B cell (primary cell): ENCODE data around the gene PKP1. TPM values are rescaled to one million over a fixed set of nuclear protein-coding genes. Genes with fewer than 3 reads are reported as not detected.

Source experiments
- ATAC-seq: fragments of 200-7000 bp; cut with Tn5 transposase; one replicate; pipeline ENCODE4 v1.10.0; 2021; ENCODE audit warnings: low read depth, mild to moderate bottlenecking, moderate number of reproducible peaks, moderate library complexity
- CTCF ChIA-PET: fragments of 350-600 bp; sonication (Branson Sonifier 250); formaldehyde crosslinking; loops from one replicate; lab custom pipeline; 2021; ENCODE audit warnings: antibody characterized with exemption, inconsistent platforms; lab: Charles Lee
- POLR2A ChIA-PET: fragments of 350-600 bp; sonication (Branson Sonifier 250); formaldehyde crosslinking; loops from one replicate; lab custom pipeline; 2021; ENCODE audit warnings: antibody characterized with exemption; lab: Charles Lee
- DNase-seq: peaks from one replicate; pipeline ENCODE4 v3.0.0; 2013
- H2AFZ ChIP-seq: 2 replicates; pipeline ENCODE4 v1.6.1; 2012; ENCODE audit warnings: mild to moderate bottlenecking, low read depth, low read length; ENCODE audit not compliant: insufficient read depth, poor library complexity, severe bottlenecking
- H3K27ac ChIP-seq, 2 donors: 1 replicate in 1 of 2; 2 replicates in 1 of 2; pipeline ENCODE4 v1.5.1; 2012 to 2013; ENCODE audit warnings: low read length in 2 of 2, mild to moderate bottlenecking in 2 of 2, moderate library complexity in 1 of 2
- H3K27me3 ChIP-seq, 4 experiments: fragments of 200-600 bp in 1 of 4; sonication (generic) in 1 of 4; replicated peaks in 1 of 4; 1 replicate in 2 of 4; 2 replicates in 2 of 4; pipeline versions ENCODE4 v1.6.1 to v1.7.0; 2013 to 2016; ENCODE audit warnings: low read length in 3 of 4, mild to moderate bottlenecking in 2 of 4, mixed read lengths in 1 of 4, moderate library complexity in 1 of 4; ENCODE audit not compliant: insufficient read depth in 4 of 4, control insufficient read depth in 3 of 4; ENCODE audit errors: control extremely low read depth in 1 of 4
- H3K36me3 ChIP-seq, 2 experiments: replicated peaks in 1 of 2; 1 replicate in 1 of 2; 2 replicates in 1 of 2; pipeline versions ENCODE4 v1.6.1 to v1.7.1; 2013; ENCODE audit warnings: low read length in 1 of 2; ENCODE audit not compliant: insufficient read depth in 2 of 2, control insufficient read depth in 1 of 2; ENCODE audit errors: control extremely low read depth in 1 of 2, extremely low read depth in 1 of 2
- H3K4me1 ChIP-seq, 2 donors: fragments of 200-600 bp in 1 of 2; sonication (generic) in 1 of 2; 1 replicate in 1 of 2; 2 replicates in 1 of 2; pipeline versions ENCODE4 v1.5.1 to v1.6.1; 2013 to 2017; ENCODE audit warnings: low read length in 2 of 2; ENCODE audit not compliant: control insufficient read depth in 2 of 2, insufficient read depth in 2 of 2
- H3K4me2 ChIP-seq: replicated peaks from 2 replicates; pipeline ENCODE3; 2012; ENCODE audit warnings: mild to moderate bottlenecking, low read depth, low read length; ENCODE audit not compliant: poor library complexity, severe bottlenecking
- H3K4me3 ChIP-seq, 5 experiments: fragments of 200-600 bp in 1 of 5; sonication (generic) in 1 of 5; 1 replicate in 3 of 5; 2 replicates in 2 of 5; pipeline versions ENCODE4 v1.5.1 to v1.7.0; 2011 to 2016; ENCODE audit warnings: low read length in 4 of 5, mild to moderate bottlenecking in 4 of 5, low read depth in 2 of 5, control low read depth in 1 of 5, moderate library complexity in 1 of 5; ENCODE audit not compliant: insufficient read depth in 1 of 5; ENCODE audit errors: control extremely low read depth in 1 of 5, extremely low read depth in 1 of 5
- H3K79me2 ChIP-seq: fragments of 200-600 bp; sonication (generic); one replicate; pipeline ENCODE4 v1.6.0; 2016; ENCODE audit warnings: low read length; ENCODE audit not compliant: control insufficient read depth, insufficient read depth
- H3K9ac ChIP-seq: fragments of 200-600 bp; sonication (generic); 2 replicates; pipeline ENCODE4 v1.6.1; 2017; ENCODE audit warnings: mild to moderate bottlenecking, low read length, moderate library complexity
- H3K9me3 ChIP-seq, 3 donors: one replicate each; pipeline versions ENCODE4 v1.6.1 to v1.7.1; 2013; ENCODE audit warnings: low read length in 2 of 3; ENCODE audit not compliant: control insufficient read depth in 2 of 3, insufficient read depth in 1 of 3; ENCODE audit errors: control extremely low read depth in 1 of 3
- H4K20me1 ChIP-seq: 2 replicates; pipeline ENCODE4 v1.6.0; 2012; ENCODE audit warnings: mild to moderate bottlenecking, low read length; ENCODE audit not compliant: insufficient read depth, control insufficient read depth, poor library complexity, severe bottlenecking
- H3K27ac Mint-ChIP-seq: one replicate; pipeline ENCODE4 v1.8.0; 2021; ENCODE audit warnings: mixed read lengths
- H3K27me3 Mint-ChIP-seq: one replicate; pipeline ENCODE4 v1.8.0; 2021; ENCODE audit warnings: mixed read lengths
- H3K4me1 Mint-ChIP-seq: one replicate; pipeline ENCODE4 v1.8.0; 2021; ENCODE audit warnings: mixed read lengths
- H3K4me3 Mint-ChIP-seq: one replicate; pipeline ENCODE4 v1.8.0; 2021; ENCODE audit warnings: mixed read lengths
- H3K9me3 Mint-ChIP-seq: one replicate; pipeline ENCODE4 v1.8.0; 2022; ENCODE audit warnings: mixed read lengths; ENCODE audit not compliant: insufficient read depth
- CTCF ChIP-seq: fragments of 200-600 bp; IDR thresholded peaks from one replicate; pipeline ENCODE4 v1.8.0; 2022; ENCODE audit warnings: antibody characterized with exemption, mild to moderate bottlenecking
- EZH2 ChIP-seq: IDR thresholded peaks from 2 replicates; pipeline ENCODE4 v1.6.1; 2012; ENCODE audit warnings: borderline replicate concordance, low read depth, mild to moderate bottlenecking, moderate library complexity, low read length; ENCODE audit not compliant: insufficient read depth, poor library complexity, severe bottlenecking
- WGBS: methylation state at CpG from one replicate; pipeline ENCODE4 v1.1.5; 2013; ENCODE audit warnings: missing lambda C conversion rate; ENCODE audit not compliant: insufficient coverage; 5-methylcytosine and 5-hydroxymethylcytosine counted together
- intact Hi-C: fragments of 100-400 bp; cut with micrococcal nuclease; formaldehyde crosslinking; loops from one replicate; pipeline ENCODE4 v1.10.0; 2022
- polyA plus RNA-seq: library from polyadenylated mRNA; depleted of rRNA; stranded (reverse); fragments of >200 nt; gene quantifications from 2 replicates; pipeline ENCODE4 v1.2.3, GENCODE V29; 2012
- total RNA-seq, 2 donors: library from RNA; stranded (reverse); fragments of 120-200 nt in 1 of 2; gene quantifications; 1 replicate in 1 of 2; 2 replicates in 1 of 2; pipeline versions ENCODE4 v1.2.3 to v1.2.4, GENCODE V29; 2013 to 2022

The PKP1 gene
- total and polyA plus RNA-seq, 2 donors (not counting 1 experiment from before 2014, with no cell fraction given): not detected

GRCh38 chr1:201362906-201363305, 79.6 kb downstream of the PKP1 start:
- no peak for DNase-seq
- no peak overlapping the region for H3K4me2 ChIP-seq
- Mint-ChIP-seq H3K27me3 (peaks cover 16% of the 10 kb centered on the region), H3K27ac (no peak overlapping the region), H3K9me3 (no peaks in the 10 kb centered on the region), H3K4me1 (no peaks in the 10 kb centered on the region), H3K4me3 (no peak overlapping the region)
- no peak overlapping the region for H2AFZ ChIP-seq
- WGBS: 95% methylated on average over 3 of the region's 3 CpGs
- intact Hi-C loops: no loop called here
- H3K36me3 ChIP-seq: no peaks in the 10 kb centered on the region
- H3K9me3 ChIP-seq: no peaks in the 10 kb centered on the region
- ATAC-seq: no peak
- H3K27ac ChIP-seq: no peak overlapping the region
- ChIA-PET POLR2A (no interaction called here), CTCF (interaction anchor here (1.1 kb wide), 1 partner anchor 103 kb away, joined by 3 read pairs; no protein-coding TSS in a partner anchor)
- H4K20me1 ChIP-seq: no peaks in the 10 kb centered on the region
- H3K79me2 ChIP-seq: no peaks in the 10 kb centered on the region
- no peaks in the 10 kb centered on the region for H3K4me1 ChIP-seq
- no peak for TF ChIP-seq CTCF
- no peak for TF ChIP-seq EZH2
- peaks cover 0 to 7% (median 0%) of the 10 kb centered on the region in 4 experiments for H3K27me3 ChIP-seq
- no peak overlapping the region for H3K4me3 ChIP-seq
- no peak overlapping the region for H3K9ac ChIP-seq

- Histone ChIP-seq H3K27ac (no peak overlapping the region), H3K79me2 (no peaks in the 10 kb centered on the region), H3K4me2 (no peak overlapping the region), H3K36me3 (no peaks in the 10 kb centered on the region), H2AFZ (no peak overlapping the region), H3K9me3 (no peaks in the 10 kb centered on the region), H3K4me3 (no peak overlapping the region), H3K4me1 (no peaks in the 10 kb centered on the region), H3K9ac (no peak overlapping the region), H3K27me3 (peaks cover 0 to 7% (median 0%) of the 10 kb centered on the region in 4 experiments), H4K20me1 (no peaks in the 10 kb centered on the region)
- ATAC-seq (no peak), DNase-seq (no peak)
- H3K9me3 Mint-ChIP-seq: no peaks in the 10 kb centered on the region
- TF ChIP-seq CTCF (no peak), EZH2 (no peak)
- no peaks in the 10 kb centered on the region for H3K4me1 Mint-ChIP-seq
- intact Hi-C loops: no loop called here
- WGBS: 74% methylated on average over 3 of the region's 8 CpGs
- H3K4me3 Mint-ChIP-seq: no peak overlapping the region
- CTCF ChIA-PET: no interaction called here
- H3K27ac Mint-ChIP-seq: no peak overlapping the region
- POLR2A ChIA-PET: no interaction called here
- H3K27me3 Mint-ChIP-seq: peaks cover 16% of the 10 kb centered on the region
Measured at GRCh38 chr1:201363467-201363866, 80.2 kb downstream of the PKP1 start.
